Renal cortical epithelial cell (primary cell): ENCODE measurements around the gene OPALIN. TPM values are rescaled to one million over a fixed set of nuclear protein-coding genes. Genes with fewer than 3 reads are reported as not detected.
A peak's percentile ranks its signal among the peaks of the same experiment; 100 is the strongest.

Experiments used
- DNase-seq: peaks from one replicate; pipeline ENCODE4 v3.0.0-alpha.2; 2011; ENCODE audit warnings: low read depth
- total RNA-seq: library from RNA; depleted of rRNA; stranded (reverse); fragments of >200 nt; gene quantifications from 2 replicates; pipeline ENCODE4 v1.2.3, GENCODE V29; 2014

Gene OPALIN
- total RNA-seq, 1 donor from 2014 or later: 0.05 TPM

DNA sequence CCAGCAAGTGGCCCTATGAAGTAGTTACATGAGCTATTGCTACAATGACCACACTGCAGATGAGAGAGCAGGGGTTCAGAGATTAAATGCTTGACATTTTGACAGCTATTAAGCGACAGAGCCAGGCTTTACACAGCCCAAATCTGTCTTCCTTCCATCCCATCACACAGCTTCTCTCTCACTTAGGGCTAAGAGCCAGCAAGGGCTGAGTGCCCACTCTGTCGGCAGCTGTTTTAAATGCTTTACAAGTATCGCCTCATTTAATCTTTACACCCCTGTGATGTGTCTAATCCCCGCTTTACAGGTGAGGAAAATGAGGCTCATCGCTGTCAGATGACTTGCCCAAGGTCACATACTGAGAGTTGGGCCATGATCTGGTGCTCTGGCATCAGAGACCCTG, 15.2 kb upstream of the OPALIN start:
- DNase-seq: no peak

- no peak for DNase-seq
Observed at GRCh38 chr10:96371356-96371755, 12.6 kb upstream of the OPALIN start.

DNA sequence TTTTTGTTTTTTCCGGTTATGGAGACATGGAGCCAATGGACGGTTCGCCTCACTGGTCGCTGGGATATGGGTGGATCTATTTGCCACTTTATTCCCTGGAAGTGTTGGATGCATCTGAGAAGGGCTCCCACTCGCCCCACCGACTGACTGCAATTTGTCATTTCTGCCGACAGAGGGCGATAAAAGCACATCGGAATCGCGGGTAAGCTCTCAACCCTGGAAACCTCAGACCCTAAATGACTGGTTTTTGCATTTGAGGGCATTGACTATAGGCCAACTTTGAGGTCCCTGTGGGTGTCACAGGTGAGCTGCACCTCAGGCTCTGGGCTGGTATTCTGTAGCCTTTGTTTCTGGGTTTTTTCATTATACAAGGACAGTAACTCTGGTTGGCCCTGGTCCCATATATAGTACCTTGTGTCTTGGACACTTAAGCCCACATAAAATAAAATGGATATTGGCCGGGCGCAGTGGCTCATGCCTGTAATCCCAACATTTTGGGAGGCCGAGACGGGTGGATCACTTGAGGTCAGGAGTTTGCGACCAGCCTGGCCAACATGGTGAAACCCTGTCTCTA, 11.9 kb upstream of the OPALIN start:
- DNase-seq: peak; percentile 36

- DNase-seq: no peak
Observed at GRCh38 chr10:96369890-96370583, 11.2 kb upstream of the OPALIN start.

GRCh38 chr10:96368971-96369370, 10.2 kb upstream of the OPALIN start:
- no peak for DNase-seq

DNA sequence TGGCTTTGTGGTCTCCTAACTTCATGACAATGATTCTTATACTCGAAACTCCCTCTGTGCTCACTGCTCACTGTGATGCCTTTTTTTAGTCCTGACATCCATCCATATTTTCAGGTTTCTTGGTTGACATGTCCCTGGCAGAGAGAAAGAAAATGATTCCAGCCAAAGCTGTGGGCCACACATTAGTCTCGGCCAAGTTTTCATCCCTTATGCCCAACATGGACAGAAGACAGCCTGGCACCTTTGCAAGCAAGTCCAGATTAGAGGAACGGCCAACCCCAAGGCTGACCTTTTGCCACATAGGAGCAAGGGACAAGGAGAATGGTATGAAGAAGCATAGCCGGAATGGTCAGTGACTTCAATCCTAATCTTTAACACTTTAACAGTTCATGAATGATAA, 8.7 kb upstream of the OPALIN start:
- no peak for DNase-seq

DNA sequence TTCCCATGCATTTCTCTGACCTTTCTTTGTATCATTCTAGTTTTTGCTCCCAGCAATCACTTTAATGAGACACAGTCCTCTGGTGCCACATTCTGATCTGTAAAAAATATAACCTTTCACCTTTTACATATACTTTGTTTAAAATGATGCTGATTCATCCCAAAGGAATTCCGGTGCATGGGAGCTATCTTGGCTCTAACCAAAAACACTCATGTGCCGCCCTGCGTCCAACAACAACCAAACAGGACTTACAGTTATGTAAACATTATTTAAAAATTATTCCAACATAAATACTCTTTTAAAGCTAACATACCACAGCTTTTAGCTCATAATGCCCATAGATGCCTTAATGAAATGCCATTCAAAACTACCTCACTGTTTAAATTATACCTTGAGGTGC, 7.7 kb upstream of the OPALIN start:
- DNase-seq: no peak

DNA sequence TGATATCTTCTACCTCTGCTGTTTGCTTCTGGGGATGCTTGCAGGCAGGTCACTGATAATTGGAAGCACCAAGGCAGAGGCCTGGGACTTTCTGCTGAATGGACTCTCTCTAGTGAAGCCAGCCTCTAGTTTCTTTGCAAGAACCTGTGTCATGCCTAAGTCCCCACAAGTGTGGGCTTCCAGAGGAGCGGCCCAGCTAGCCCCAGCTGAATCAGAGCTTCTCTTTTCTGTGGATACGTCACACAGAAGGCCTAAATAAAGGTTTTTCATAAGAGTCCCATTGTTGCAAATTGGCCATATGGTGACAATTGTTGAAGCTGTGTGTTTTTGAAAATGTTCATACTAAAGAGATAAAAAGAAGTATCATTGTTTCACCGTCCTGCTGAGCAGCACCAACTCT, 6.8 kb upstream of the OPALIN start:
- DNase-seq: no peak

DNA sequence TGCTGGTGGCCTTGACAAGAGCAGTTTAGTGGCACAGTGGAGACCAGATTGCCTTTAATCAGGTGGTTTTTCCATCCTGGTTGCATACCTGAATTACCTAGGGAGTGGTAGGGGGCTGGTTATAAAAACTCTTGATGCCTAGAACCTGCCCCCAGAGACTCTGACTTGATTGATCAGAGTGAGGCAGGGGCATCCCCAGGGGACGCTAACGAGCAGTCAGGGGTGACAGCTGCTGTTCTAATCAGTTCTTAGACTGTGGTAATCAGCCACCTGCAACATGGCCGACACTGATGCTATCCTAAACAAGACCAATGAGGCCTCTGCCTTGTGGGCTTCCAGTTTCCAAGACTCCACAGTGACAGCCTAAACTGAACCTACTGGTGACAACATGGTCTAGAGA, 2.0 kb upstream of the OPALIN start:
- no peak for DNase-seq

DNA sequence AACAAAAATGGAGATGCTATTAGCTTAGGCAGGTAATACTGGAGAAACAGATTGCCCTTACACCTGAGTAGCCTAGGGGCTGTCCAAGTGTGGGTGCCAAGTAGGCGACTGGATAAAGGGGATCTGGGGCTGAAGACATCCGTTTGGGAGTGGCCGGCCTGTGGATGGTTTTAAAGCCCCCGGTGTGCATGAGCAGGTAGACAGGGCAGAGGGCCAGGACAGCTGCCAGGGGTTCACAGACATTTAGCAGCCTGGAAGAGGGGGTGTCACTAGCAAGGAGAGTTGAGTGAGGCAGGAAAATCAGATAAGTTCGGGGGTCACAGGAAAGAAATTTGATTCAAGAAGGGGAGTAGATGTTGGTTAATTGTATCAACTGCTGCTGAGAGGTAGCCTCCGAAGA, 1.5 kb upstream of the OPALIN start:
- no peak for DNase-seq

DNA sequence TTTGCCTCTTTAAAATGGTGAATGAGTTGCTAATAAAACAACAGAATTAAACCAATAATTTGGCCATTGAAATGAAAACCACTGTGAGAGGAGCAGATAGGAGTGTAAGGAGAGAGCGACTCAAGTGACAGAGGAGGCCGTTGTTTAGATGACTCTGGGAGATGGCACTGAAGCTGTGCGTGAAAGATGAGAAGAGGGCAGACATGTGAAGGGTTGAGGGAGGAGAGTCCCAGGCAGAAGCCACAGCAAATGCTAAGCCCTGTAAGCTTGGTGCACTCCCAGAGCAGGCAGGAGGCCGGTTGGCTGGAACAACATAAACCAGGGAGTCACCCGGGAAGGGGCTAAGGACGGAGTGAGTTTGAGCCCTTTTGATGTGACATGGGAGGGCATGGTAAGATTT, 814 bp upstream of the OPALIN start:
- DNase-seq: no peak

- DNase-seq: no peak
Observed at GRCh38 chr10:96357038-96357620, 1.7 kb downstream of the OPALIN start.

DNA sequence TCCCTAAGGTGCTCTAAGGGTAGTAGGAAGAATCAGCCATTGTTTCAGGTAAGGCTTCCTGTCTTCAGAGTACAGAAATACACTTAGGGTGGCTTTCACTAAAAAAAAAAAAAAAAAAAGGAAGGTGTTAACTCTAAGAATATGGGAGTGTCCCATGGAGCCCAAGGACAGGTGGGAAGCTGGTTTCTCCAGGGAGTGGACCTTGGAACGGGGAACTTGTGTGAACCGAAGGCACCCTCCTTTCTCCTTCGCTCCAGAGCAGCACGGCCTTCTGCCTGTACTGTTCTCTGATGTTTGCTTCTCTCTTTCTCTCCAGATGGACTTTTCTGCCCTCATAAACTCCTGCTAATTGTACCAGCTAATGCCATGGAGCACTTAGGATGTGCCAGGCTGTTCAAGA, 6.2 kb downstream of the OPALIN start:
- DNase-seq: no peak

DNA sequence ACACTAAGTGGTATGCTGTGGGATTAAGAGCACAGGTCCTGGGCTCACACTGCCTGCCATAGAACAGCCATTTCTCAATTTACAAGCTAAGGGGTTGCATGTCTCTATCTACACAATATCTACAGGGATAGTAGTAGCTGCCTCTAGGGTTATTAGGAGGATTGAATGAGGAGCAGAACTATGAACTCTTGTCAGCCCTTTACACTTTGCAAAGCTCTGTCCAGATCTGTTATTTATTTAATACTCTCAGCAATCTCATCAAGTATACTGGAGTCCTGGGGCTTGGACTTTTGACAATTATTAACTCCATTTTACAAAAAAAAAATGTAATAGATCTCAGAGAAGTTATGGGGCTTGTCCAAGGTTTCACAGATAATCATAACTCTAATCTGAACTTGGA, 6.8 kb downstream of the OPALIN start:
- no peak for DNase-seq

DNA sequence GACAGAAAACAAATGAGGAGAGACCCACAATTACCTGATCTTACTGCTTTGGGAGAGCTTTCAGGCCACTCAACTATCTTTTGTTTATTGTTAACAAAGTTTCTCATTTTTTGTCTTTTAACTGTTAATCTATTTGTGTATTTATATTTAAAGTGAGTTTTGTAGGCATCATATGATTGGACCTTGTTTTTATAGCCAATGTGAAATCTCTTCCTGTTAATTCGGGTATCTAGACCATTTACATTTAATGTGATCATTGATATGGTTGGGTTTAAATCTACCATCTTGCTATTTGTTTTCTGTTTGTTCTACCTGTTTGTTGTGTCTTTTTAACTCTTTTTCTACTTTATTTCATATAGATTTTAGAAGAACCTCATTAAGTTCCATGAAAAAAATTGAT, 12.5 kb downstream of the OPALIN start:
- no peak for DNase-seq

DNA sequence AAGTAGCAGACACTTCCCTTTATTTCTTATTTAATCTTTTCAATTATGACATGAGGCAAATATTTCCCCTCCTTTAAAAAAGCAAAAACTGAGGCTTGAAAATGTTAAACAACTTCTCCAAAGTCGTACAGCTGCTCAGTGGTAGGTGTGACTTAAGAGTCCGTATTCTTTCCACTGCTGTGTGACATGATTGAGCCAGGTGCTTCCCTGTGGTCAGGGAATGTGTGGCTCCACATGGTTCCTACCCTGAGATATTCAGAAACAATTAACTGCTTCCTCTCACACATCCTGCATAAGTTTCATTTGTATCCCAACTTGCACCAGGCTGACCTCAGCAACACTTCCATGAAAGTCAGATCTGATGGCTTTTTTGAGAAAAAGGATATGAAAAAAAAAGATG, 13.6 kb downstream of the OPALIN start:
- DNase-seq: no peak

DNA sequence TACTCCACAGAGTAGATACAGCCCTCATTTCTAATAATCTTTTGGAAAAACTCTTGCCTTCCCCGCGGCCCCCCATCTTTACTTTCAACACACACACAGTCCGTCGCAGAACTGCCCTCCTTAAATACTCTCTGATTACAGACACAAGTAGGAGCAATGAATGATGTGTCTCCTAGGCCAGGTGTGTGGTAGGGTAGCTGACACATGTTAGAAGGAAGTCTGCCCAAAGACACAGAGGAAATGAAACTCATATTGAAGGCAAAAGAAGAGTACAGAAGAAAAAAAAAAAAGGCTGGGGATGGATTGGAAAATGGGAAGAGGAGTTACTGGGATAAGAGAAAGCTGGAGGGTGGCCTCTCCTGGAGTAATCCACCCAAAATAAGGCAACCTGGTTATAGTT, 14.6 kb downstream of the OPALIN start:
- DNase-seq: no peak

- no peak for DNase-seq
Observed at GRCh38 chr10:96342402-96342801, 16.4 kb downstream of the OPALIN start.

GRCh38 chr10:96341219-96342182, 17.3 kb downstream of the OPALIN start:
- DNase-seq: no peak

DNA sequence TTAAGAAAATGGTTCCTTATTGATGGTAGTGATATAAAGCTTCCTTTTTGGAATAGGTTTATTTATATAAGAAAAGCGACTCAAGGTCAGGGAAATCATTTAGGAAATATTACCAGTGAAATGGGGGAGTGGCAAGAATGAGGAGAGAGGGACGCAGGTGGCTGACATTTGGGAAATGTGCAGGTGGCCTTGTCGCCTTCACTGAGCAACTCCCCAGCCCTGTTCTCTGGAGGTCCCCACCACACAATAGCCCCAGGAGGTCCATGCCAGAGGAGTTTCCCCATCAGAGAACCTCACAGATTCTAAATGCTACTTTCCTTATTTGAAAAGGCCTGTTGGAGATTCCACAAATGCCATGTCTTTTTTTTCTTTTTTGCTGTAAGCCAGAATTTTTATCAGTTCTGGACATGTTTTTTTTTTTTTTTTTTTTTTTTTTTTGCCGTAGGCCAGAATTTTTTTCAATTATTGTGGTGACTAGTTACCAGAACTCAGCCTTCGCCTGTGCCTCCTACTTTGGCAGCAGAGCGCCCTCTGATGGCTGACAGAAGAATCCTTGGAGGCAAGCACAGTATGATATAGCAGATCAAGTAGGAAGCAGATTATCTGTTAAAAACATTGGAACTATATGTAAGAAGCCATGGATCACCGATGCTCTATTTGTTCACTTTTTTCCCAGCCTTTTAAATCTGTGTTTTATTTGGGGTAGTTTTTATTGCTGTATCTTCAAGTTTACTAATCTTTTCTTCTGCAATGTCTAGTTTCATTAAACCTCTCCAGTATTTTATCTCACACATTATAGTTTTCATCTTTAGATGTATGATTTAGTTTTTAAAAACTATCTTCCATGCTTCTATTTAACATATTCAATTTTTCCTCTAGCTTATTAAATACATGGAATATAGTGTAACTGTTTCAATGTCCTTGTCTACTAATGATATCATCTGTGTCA, 18.6 kb downstream of the OPALIN start:
- DNase-seq: peak; percentile 63

DNA sequence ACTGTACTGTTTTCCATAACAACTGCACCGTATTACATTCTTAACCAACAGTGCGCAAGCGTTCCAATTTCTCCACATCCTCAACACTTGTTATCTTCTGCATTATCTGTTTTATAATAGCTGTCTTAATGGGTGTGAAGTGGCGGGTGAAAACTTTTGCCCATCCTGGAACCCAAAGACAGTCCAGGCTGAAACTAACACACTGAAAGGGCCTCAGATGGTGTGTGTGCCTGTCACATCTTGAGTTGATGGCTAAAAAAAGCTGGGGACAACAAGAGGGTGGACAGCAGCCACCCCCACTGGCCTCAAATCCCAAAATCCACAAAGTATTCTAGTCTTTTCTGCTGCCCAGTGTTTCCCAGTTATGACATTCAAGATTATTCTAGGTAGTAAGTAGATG, 19.4 kb downstream of the OPALIN start:
- no peak for DNase-seq
